Neuronal stem cell (in vitro differentiated cells): ENCODE data around the gene QRSL1.

Source experiments
- DNase-seq: peaks from one replicate; pipeline ENCODE4 v3.0.0-alpha.2; 2013; ENCODE audit warnings: low spot score
- H2AFZ ChIP-seq: one replicate; pipeline ENCODE4 v1.6.1; 2013; ENCODE audit warnings: mild to moderate bottlenecking, low read length, inconsistent platforms
- H2AK5ac ChIP-seq: 2 replicates; pipeline ENCODE4 v1.6.1; 2013; ENCODE audit warnings: low read depth, mild to moderate bottlenecking, inconsistent platforms, low read length, moderate library complexity, mixed read lengths
- H2BK120ac ChIP-seq: 2 replicates; pipeline ENCODE4 v1.6.1; 2013; ENCODE audit warnings: low read depth, mild to moderate bottlenecking, inconsistent platforms, low read length, moderate library complexity, mixed read lengths
- H2BK12ac ChIP-seq: one replicate; pipeline ENCODE4 v1.6.1; 2013; ENCODE audit warnings: low read length, inconsistent platforms
- H2BK15ac ChIP-seq: 2 replicates; pipeline ENCODE4 v1.6.1; 2013; ENCODE audit warnings: mild to moderate bottlenecking, low read length, inconsistent platforms, mixed read lengths
- H2BK5ac ChIP-seq: one replicate; pipeline ENCODE4 v1.6.1; 2013; ENCODE audit warnings: inconsistent platforms, mild to moderate bottlenecking, low read length, moderate library complexity
- H3K14ac ChIP-seq: one replicate; pipeline ENCODE4 v1.6.1; 2013; ENCODE audit warnings: low read length, inconsistent platforms
- H3K18ac ChIP-seq: 2 replicates; pipeline ENCODE4 v1.6.1; 2013; ENCODE audit warnings: low read length, inconsistent platforms
- H3K23ac ChIP-seq: 2 replicates; pipeline ENCODE4 v1.6.1; 2013; ENCODE audit warnings: low read depth, mild to moderate bottlenecking, mixed read lengths, low read length, inconsistent platforms; ENCODE audit not compliant: poor library complexity
- H3K27ac ChIP-seq: replicated peaks from 3 replicates; pipeline ENCODE4 v1.5.1; 2013; ENCODE audit warnings: low read length, inconsistent platforms
- H3K27me3 ChIP-seq, 3 experiments: 2 replicates each; pipeline ENCODE4 v1.6.1; 2013; ENCODE audit warnings: low read length in 3 of 3, mild to moderate bottlenecking in 2 of 3, inconsistent platforms in 1 of 3, low read depth in 1 of 3, mixed read lengths in 1 of 3, moderate library complexity in 1 of 3; ENCODE audit not compliant: control insufficient read depth in 3 of 3, insufficient read depth in 3 of 3
- H3K36me3 ChIP-seq, 2 donors: replicated peaks in 1 of 2; 2 replicates each; pipeline ENCODE4 v1.6.1; 2013; ENCODE audit warnings: low read length in 2 of 2; ENCODE audit not compliant: control insufficient read depth in 2 of 2, insufficient read depth in 2 of 2
- H3K4ac ChIP-seq: 2 replicates; pipeline ENCODE4 v1.6.1; 2013; ENCODE audit warnings: inconsistent platforms, mild to moderate bottlenecking, low read length, moderate library complexity
- H3K4me1 ChIP-seq, 2 donors: 1 replicate in 1 of 2; 2 replicates in 1 of 2; pipeline ENCODE4 v1.6.1; 2013; ENCODE audit warnings: low read length in 2 of 2, low read depth in 1 of 2; ENCODE audit not compliant: control insufficient read depth in 2 of 2, insufficient read depth in 1 of 2
- H3K4me2 ChIP-seq: one replicate; pipeline ENCODE4 v1.6.1; 2013; ENCODE audit warnings: mild to moderate bottlenecking, low read length, inconsistent platforms; ENCODE audit not compliant: insufficient read depth, poor library complexity, severe bottlenecking
- H3K4me3 ChIP-seq, 2 donors: 2 replicates each; pipeline ENCODE4 v1.5.1; 2013; ENCODE audit warnings: low read length in 2 of 2, mild to moderate bottlenecking in 2 of 2, inconsistent platforms in 1 of 2, moderate library complexity in 1 of 2
- H3K79me1 ChIP-seq: one replicate; pipeline ENCODE4 v1.6.1; 2013; ENCODE audit warnings: low read depth, mild to moderate bottlenecking, inconsistent platforms, low read length, moderate library complexity
- H3K9ac ChIP-seq: one replicate; pipeline ENCODE4 v1.6.1; 2013; ENCODE audit warnings: mild to moderate bottlenecking, low read depth, low read length, inconsistent platforms; ENCODE audit not compliant: poor library complexity
- H3K9me3 ChIP-seq, 2 donors: replicated peaks in 1 of 2; 2 replicates each; pipeline versions ENCODE3 to v1.6.1; 2013; ENCODE audit warnings: low read length in 2 of 2, mild to moderate bottlenecking in 2 of 2, inconsistent platforms in 1 of 2, low read depth in 1 of 2, mixed read lengths in 1 of 2, moderate library complexity in 1 of 2; ENCODE audit not compliant: control insufficient read depth in 2 of 2, insufficient read depth in 1 of 2
- H4K8ac ChIP-seq: one replicate; pipeline ENCODE4 v1.6.1; 2013; ENCODE audit warnings: low read depth, mild to moderate bottlenecking, inconsistent platforms, low read length, moderate library complexity
- H4K91ac ChIP-seq: one replicate; pipeline ENCODE4 v1.6.1; 2013; ENCODE audit warnings: low read length, low read depth, mild to moderate bottlenecking, inconsistent platforms; ENCODE audit not compliant: poor library complexity
- WGBS, 2 donors: extraction: QIAGEN DNeasy Blood & Tissue Kit; methylation state at CpG; one replicate each; pipeline ENCODE4 v1.1.7; 2013; ENCODE audit warnings: missing lambda C conversion rate in 2 of 2, mixed read lengths in 1 of 2; ENCODE audit not compliant: insufficient read length in 2 of 2, insufficient replicate concordance in 1 of 2; ENCODE audit errors: extremely low coverage in 2 of 2; 5-methylcytosine and 5-hydroxymethylcytosine counted together

Gene QRSL1

GRCh38 chr6:106710580-106710979 is 81.2 kb downstream of the QRSL1 start:
- Histone ChIP-seq H3K4me3 (no peak overlapping the region), H3K14ac (no peak overlapping the region), H2BK12ac (no peak overlapping the region), H2BK5ac (no peak overlapping the region), H2AFZ (no peak overlapping the region), H2BK15ac (no peak overlapping the region), H3K27me3 (peaks cover 0 to 3% (median 0%) of the 10 kb centered on the region in 3 experiments), H3K23ac (no peak overlapping the region), H4K8ac (no peak overlapping the region), H3K27ac (no peak overlapping the region), H3K9me3 (no peaks in the 10 kb centered on the region), H4K91ac (no peak overlapping the region), H3K36me3 (no peaks in the 10 kb centered on the region), H3K18ac (no peak overlapping the region), H3K9ac (no peak overlapping the region), H3K4me2 (no peak overlapping the region), H3K4ac (no peak overlapping the region), H2AK5ac (no peak overlapping the region), H3K4me1 (peaks cover 0 to 3% of the 10 kb centered on the region in 2 donors), H3K79me1 (no peaks in the 10 kb centered on the region), H2BK120ac (no peak overlapping the region)
- DNase-seq, result no peak
- WGBS, 2 donors, result no CpG with 5 or more reads among the region's 1 CpG

- H3K4me2 ChIP-seq, result no peak overlapping the region
- H3K9ac ChIP-seq, result no peak overlapping the region
- H2BK15ac ChIP-seq, result no peak overlapping the region
- no peak overlapping the region for H2BK12ac ChIP-seq
- H3K36me3 ChIP-seq, result no peaks in the 10 kb centered on the region
- no peak overlapping the region for H3K4me3 ChIP-seq
- H3K27me3 ChIP-seq, result peaks cover 0 to 3% (median 0%) of the 10 kb centered on the region in 3 experiments
- no peak overlapping the region for H3K4ac ChIP-seq
- no CpG with 5 or more reads among the region's 2 CpGs for WGBS, 2 donors
- H4K8ac ChIP-seq, result no peak overlapping the region
- H3K18ac ChIP-seq, result no peak overlapping the region
- no peaks in the 10 kb centered on the region for H3K9me3 ChIP-seq
- no peak overlapping the region for H2AK5ac ChIP-seq
- H3K79me1 ChIP-seq, result no peaks in the 10 kb centered on the region
- no peak overlapping the region for H3K23ac ChIP-seq
- H2BK5ac ChIP-seq, result no peak overlapping the region
- H2AFZ ChIP-seq, result no peak overlapping the region
- H3K14ac ChIP-seq, result no peak overlapping the region
- H3K27ac ChIP-seq, result no peak overlapping the region
- H2BK120ac ChIP-seq, result no peak overlapping the region
- H4K91ac ChIP-seq, result no peak overlapping the region
- peaks cover 0 to 6% of the 10 kb centered on the region in 2 donors for H3K4me1 ChIP-seq
- DNase-seq, result no peak
These were observed 84.9 kb downstream of the QRSL1 start for GRCh38 chr6:106714281-106714680.

DNA sequence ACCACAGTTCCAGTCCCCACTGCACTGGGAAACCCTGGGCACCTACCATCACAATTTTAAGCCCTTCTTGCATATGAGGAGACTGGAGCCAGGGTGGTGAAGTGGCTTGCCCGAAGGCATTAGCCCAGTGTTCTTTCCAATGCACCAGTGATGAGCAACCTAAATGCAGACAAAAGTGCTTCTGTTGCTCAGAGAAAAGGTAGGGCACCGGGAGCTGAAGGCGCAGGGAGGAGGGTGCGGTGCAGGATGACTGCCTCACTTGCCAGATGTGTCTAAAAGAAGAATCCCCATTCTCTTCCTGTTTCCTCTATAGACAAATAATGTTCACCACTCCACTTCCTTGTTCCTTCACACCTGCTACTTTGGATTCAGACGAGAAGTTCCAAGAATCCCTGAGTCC is 86.5 kb downstream of the QRSL1 start:
- Histone ChIP-seq H3K18ac (no peak overlapping the region), H3K9me3 (no peaks in the 10 kb centered on the region), H3K36me3 (no peaks in the 10 kb centered on the region), H2BK15ac (no peak overlapping the region), H3K14ac (no peak overlapping the region), H3K4me1 (peaks cover 0 to 6% of the 10 kb centered on the region in 2 donors), H3K79me1 (no peaks in the 10 kb centered on the region), H3K4me2 (no peak overlapping the region), H3K27ac (no peak overlapping the region), H3K9ac (no peak overlapping the region), H3K4me3 (no peak overlapping the region), H2AK5ac (no peak overlapping the region), H2AFZ (no peak overlapping the region), H3K4ac (no peak overlapping the region), H3K23ac (peak overlapping the region; percentile 80), H3K27me3 (no peaks in the 10 kb centered on the region), H2BK120ac (no peak overlapping the region), H4K8ac (no peak overlapping the region), H4K91ac (no peak overlapping the region), H2BK12ac (no peak overlapping the region), H2BK5ac (no peak overlapping the region)
- DNase-seq, result no peak
- no CpG with 5 or more reads among the region's 5 CpGs for WGBS, 2 donors

- H3K9ac ChIP-seq, result no peak overlapping the region
- H3K18ac ChIP-seq, result no peak overlapping the region
- no peak overlapping the region for H4K91ac ChIP-seq
- H2BK5ac ChIP-seq, result no peak overlapping the region
- H3K23ac ChIP-seq, result no peak overlapping the region
- no peak overlapping the region for H2AK5ac ChIP-seq
- no peak overlapping the region for H2BK15ac ChIP-seq
- no peak for DNase-seq
- H4K8ac ChIP-seq, result no peak overlapping the region
- H3K4ac ChIP-seq, result no peak overlapping the region
- H2BK120ac ChIP-seq, result no peak overlapping the region
- H3K27me3 ChIP-seq, result no peaks in the 10 kb centered on the region
- H3K14ac ChIP-seq, result no peak overlapping the region
- no peaks in the 10 kb centered on the region for H3K79me1 ChIP-seq
- no peak overlapping the region for H3K4me3 ChIP-seq
- WGBS, 2 donors, result no CpG with 5 or more reads among the region's 2 CpGs
- no peak overlapping the region for H3K27ac ChIP-seq
- no peak overlapping the region for H2AFZ ChIP-seq
- no peak overlapping the region for H2BK12ac ChIP-seq
- no peaks in the 10 kb centered on the region for H3K36me3 ChIP-seq
- peaks cover 0 to 8% of the 10 kb centered on the region in 2 donors for H3K4me1 ChIP-seq
- no peak overlapping the region for H3K4me2 ChIP-seq
- no peaks in the 10 kb centered on the region for H3K9me3 ChIP-seq
These were observed 87.6 kb downstream of the QRSL1 start for GRCh38 chr6:106716966-106717365.
